SK-N-SH treated with all-trans-retinoic acid at 6 μM for 48 hours (cell line): ENCODE measurements around the gene EMC6.

ENCODE experiments used
- ATAC-seq: fragments of 200-7000 bp; cut with Tn5 transposase; 3 replicates; pipeline ENCODE4 v1.9.1; 2020; ENCODE audit warnings: mild to moderate bottlenecking, moderate library complexity
- ARNTL ChIP-seq: fragments of 450-650 bp; formaldehyde crosslinking; IDR thresholded peaks from 2 replicates; pipeline ENCODE4 v1.5.0; 2020; ENCODE audit warnings: low read depth, mild to moderate bottlenecking, moderate library complexity, borderline replicate concordance
- BACH2 ChIP-seq: fragments of 250-450 bp; sonication (Bioruptor Pico); IDR thresholded peaks from 2 replicates; pipeline ENCODE4 v1.9.0; 2021; ENCODE audit warnings: mild to moderate bottlenecking, borderline replicate concordance
- CREB5 ChIP-seq: fragments of 250-450 bp; sonication (Bioruptor Pico); IDR thresholded peaks from 2 replicates; pipeline ENCODE4 v1.5.1; 2020; ENCODE audit warnings: low read depth, mild to moderate bottlenecking, moderate library complexity
- CSDC2 ChIP-seq: fragments of 250-450 bp; sonication (Bioruptor Pico); IDR thresholded peaks from 2 replicates; pipeline ENCODE4 v1.5.0; 2020; ENCODE audit warnings: mild to moderate bottlenecking, moderate library complexity
- CSRNP3 ChIP-seq: fragments of 250-450 bp; sonication (Bioruptor Pico); IDR thresholded peaks from 2 replicates; pipeline ENCODE4 v1.5.1; 2021; ENCODE audit warnings: mild to moderate bottlenecking, moderate library complexity
- ESRRG ChIP-seq: fragments of 250-450 bp; sonication (Bioruptor Pico); IDR thresholded peaks from 2 replicates; pipeline ENCODE4 v1.6.1; 2021; ENCODE audit warnings: mild to moderate bottlenecking
- GLIS3 ChIP-seq: fragments of 250-450 bp; sonication (Bioruptor Pico); IDR thresholded peaks from 2 replicates; pipeline ENCODE4 v1.5.0; 2020; ENCODE audit warnings: mild to moderate bottlenecking, moderate library complexity
- OSR1 ChIP-seq: fragments of 250-450 bp; sonication (Bioruptor Pico); IDR thresholded peaks from 2 replicates; pipeline ENCODE4 v1.8.0; 2022; ENCODE audit warnings: moderate library complexity, mild to moderate bottlenecking, inconsistent platforms
- POU6F1 ChIP-seq: fragments of 250-450 bp; sonication (Bioruptor Pico); IDR thresholded peaks from 2 replicates; pipeline ENCODE4 v1.8.0; 2021; ENCODE audit warnings: low read depth, mild to moderate bottlenecking, moderate library complexity, borderline replicate concordance
- PPARA ChIP-seq: fragments of 250-450 bp; sonication (Bioruptor Pico); IDR thresholded peaks from 2 replicates; pipeline ENCODE4 v1.5.0; 2020; ENCODE audit warnings: mild to moderate bottlenecking, borderline replicate concordance
- RARB ChIP-seq: fragments of 250-450 bp; sonication (Bioruptor Pico); IDR thresholded peaks from 2 replicates; pipeline ENCODE4 v1.8.0; 2021; ENCODE audit warnings: mild to moderate bottlenecking, moderate library complexity
- SNAI2 ChIP-seq: fragments of 250-450 bp; sonication (Bioruptor Pico); IDR thresholded peaks from 2 replicates; pipeline ENCODE4 v1.5.0; 2020; ENCODE audit warnings: mild to moderate bottlenecking, moderate library complexity
- TCF4 ChIP-seq: fragments of 250-450 bp; sonication (Bioruptor Pico); IDR thresholded peaks from 2 replicates; pipeline ENCODE4 v1.8.0; 2021; ENCODE audit warnings: mild to moderate bottlenecking, moderate library complexity, borderline replicate concordance
- TOX ChIP-seq: fragments of 250-450 bp; sonication (Bioruptor Pico); IDR thresholded peaks from 2 replicates; pipeline ENCODE4 v1.8.0; 2021; ENCODE audit warnings: mild to moderate bottlenecking, moderate library complexity, borderline replicate concordance
- TSHZ2 ChIP-seq: fragments of 250-450 bp; sonication (Bioruptor Pico); IDR thresholded peaks from 2 replicates; pipeline ENCODE4 v1.5.0; 2020; ENCODE audit warnings: mild to moderate bottlenecking, moderate library complexity
- ZC3H10 ChIP-seq: fragments of 250-450 bp; sonication (Bioruptor Pico); IDR thresholded peaks from 2 replicates; pipeline ENCODE4 v1.5.1; 2021; ENCODE audit warnings: mild to moderate bottlenecking, moderate library complexity
- ZFP3 ChIP-seq: fragments of 250-450 bp; sonication (Bioruptor Pico); IDR thresholded peaks from 2 replicates; pipeline ENCODE4 v1.5.0; 2020; ENCODE audit warnings: mild to moderate bottlenecking, moderate library complexity
- ZFP30 ChIP-seq: fragments of 450-650 bp; formaldehyde crosslinking; IDR thresholded peaks from 2 replicates; pipeline ENCODE4 v1.5.0; 2022; ENCODE audit warnings: mild to moderate bottlenecking, moderate library complexity
- ZNF565 ChIP-seq: fragments of 450-650 bp; formaldehyde crosslinking; conservative IDR thresholded peaks from 2 replicates; pipeline ENCODE4 v1.5.0; 2020; ENCODE audit warnings: low read depth, mild to moderate bottlenecking, moderate library complexity
- ZNF70 ChIP-seq: fragments of 450-650 bp; formaldehyde crosslinking; IDR thresholded peaks from 2 replicates; pipeline ENCODE4 v1.5.0; 2020; ENCODE audit warnings: mild to moderate bottlenecking, moderate library complexity
- ZNF8 ChIP-seq: fragments of 450-650 bp; formaldehyde crosslinking; IDR thresholded peaks from 2 replicates; pipeline ENCODE4 v1.5.0; 2020; ENCODE audit warnings: mild to moderate bottlenecking, moderate library complexity

EMC6 gene

GRCh38 chr17:3666516-3666915 lies 2.1 kb upstream of the EMC6 start (continued):
- TF ChIP-seq SNAI2, result no peak

- ATAC-seq, result peak; percentile 88
- TF ChIP-seq ZFP3 (CRISPR knock-in tag), result no peak
- TF ChIP-seq ZNF8 (CRISPR knock-in tag), result no peak
- no peak for TF ChIP-seq RARB (CRISPR knock-in tag)
- peak; percentile 36; the same call in 1 of the 2 replicates for TF ChIP-seq POU6F1
- no peak for TF ChIP-seq CREB5 (CRISPR knock-in tag)
- no peak for TF ChIP-seq TCF4 (CRISPR knock-in tag)
- no peak for TF ChIP-seq PPARA (CRISPR knock-in tag)
- no peak for TF ChIP-seq OSR1 (CRISPR knock-in tag)
- no peak for TF ChIP-seq ZNF565
Observed at GRCh38 chr17:3667366-3668278, 990 bp upstream of the EMC6 start.

GRCh38 chr17:3669085-3669347 lies 404 bp downstream of the EMC6 start:
- ATAC-seq, result no peak
- TF ChIP-seq TCF4 (CRISPR knock-in tag) (no peak), RARB (CRISPR knock-in tag) (no peak), PPARA (CRISPR knock-in tag) (no peak), ARNTL (CRISPR knock-in tag) (no peak), ZC3H10 (CRISPR knock-in tag) (no peak), ZFP30 (no peak), ZNF70 (CRISPR knock-in tag) (no peak), CSRNP3 (no peak), ZFP3 (CRISPR knock-in tag) (no peak), TSHZ2 (CRISPR knock-in tag) (no peak), POU6F1 (no peak)

GRCh38 chr17:3669548-3669947 lies 936 bp downstream of the EMC6 start:
- TF ChIP-seq ESRRG (CRISPR knock-in tag) (no peak), CREB5 (CRISPR knock-in tag) (no peak), ZC3H10 (CRISPR knock-in tag) (no peak), TOX (CRISPR knock-in tag) (no peak), GLIS3 (CRISPR knock-in tag) (no peak), ZNF70 (CRISPR knock-in tag) (no peak), ZFP30 (no peak), RARB (CRISPR knock-in tag) (no peak), POU6F1 (no peak), CSDC2 (CRISPR knock-in tag) (no peak), BACH2 (CRISPR knock-in tag) (no peak), ZFP3 (CRISPR knock-in tag) (no peak)
- no peak for ATAC-seq
